ENCODE data around the gene CDH12. TPM values are rescaled to one million over a fixed set of nuclear protein-coding genes. Genes with fewer than 3 reads are reported as not detected.

The CDH12 gene
- total RNA-seq, 1 donor from 2014 or later, result 38.3 TPM

- DNase-seq (ENCODE audit: low spot score in 2 of 2), result no peak
- no peak for FAIRE-seq
Observed at GRCh38 chr5:21895766-21896350, 957.3 kb downstream of the CDH12 start.

GRCh38 chr5:21893161-21893560 lies 960.0 kb downstream of the CDH12 start:
- DNase-seq (ENCODE audit: low spot score in 2 of 2) (no peak), FAIRE-seq (no peak)

- FAIRE-seq (no peak), DNase-seq (ENCODE audit: low spot score in 2 of 2) (no peak)
Observed at GRCh38 chr5:21889581-21889980, 963.6 kb downstream of the CDH12 start.

GRCh38 chr5:21882074-21882745 lies 970.9 kb downstream of the CDH12 start:
- no peak for DNase-seq (ENCODE audit: low spot score in 2 of 2)
- no peak for FAIRE-seq

GRCh38 chr5:21880164-21880563 lies 973.0 kb downstream of the CDH12 start:
- DNase-seq (ENCODE audit: low spot score in 2 of 2) (no peak), FAIRE-seq (no peak)

- FAIRE-seq (no peak), DNase-seq (ENCODE audit: low spot score in 2 of 2) (no peak)
Observed at GRCh38 chr5:21862986-21863385, 990.2 kb downstream of the CDH12 start.

GRCh38 chr5:21858441-21858840 lies 994.7 kb downstream of the CDH12 start:
- DNase-seq (ENCODE audit: low spot score in 2 of 2) (no peak), FAIRE-seq (peak; percentile 51)

GRCh38 chr5:21856987-21857386 lies 996.2 kb downstream of the CDH12 start:
- no peak for DNase-seq (ENCODE audit: low spot score in 2 of 2)
- no peak for FAIRE-seq

GRCh38 chr5:21847300-21847699 lies 1005.8 kb downstream of the CDH12 start:
- no peak for FAIRE-seq
- no peak for DNase-seq (ENCODE audit: low spot score in 2 of 2)

- FAIRE-seq (no peak), DNase-seq (ENCODE audit: low spot score in 2 of 2) (no peak)
Observed at GRCh38 chr5:21844960-21845359, 1008.2 kb downstream of the CDH12 start.

- DNase-seq (ENCODE audit: low spot score in 2 of 2) (no peak), FAIRE-seq (no peak)
Observed at GRCh38 chr5:21834863-21835262, 1018.3 kb downstream of the CDH12 start.

GRCh38 chr5:21831145-21831787 lies 1021.9 kb downstream of the CDH12 start:
- no peak for DNase-seq (ENCODE audit: low spot score in 2 of 2)
- FAIRE-seq, result no peak

- FAIRE-seq (no peak), DNase-seq (ENCODE audit: low spot score in 2 of 2) (no peak)
Observed at GRCh38 chr5:21826884-21827283, 1026.3 kb downstream of the CDH12 start.

GRCh38 chr5:21823588-21823987 lies 1029.6 kb downstream of the CDH12 start:
- FAIRE-seq, result no peak
- no peak for DNase-seq (ENCODE audit: low spot score in 2 of 2)

GRCh38 chr5:21823076-21823574 lies 1030.0 kb downstream of the CDH12 start:
- FAIRE-seq (no peak), DNase-seq (ENCODE audit: low spot score in 2 of 2) (no peak)

- FAIRE-seq, result no peak
- no peak for DNase-seq (ENCODE audit: low spot score in 2 of 2)
Observed at GRCh38 chr5:21820527-21820926, 1032.6 kb downstream of the CDH12 start.

- no peak for FAIRE-seq
Observed at GRCh38 chr5:21818370-21818720, 1034.8 kb downstream of the CDH12 start.

GRCh38 chr5:21817668-21818369 lies 1035.3 kb downstream of the CDH12 start:
- no peak for DNase-seq (ENCODE audit: low spot score in 2 of 2)
- no peak for FAIRE-seq

More at GRCh38 chr5:21818370-21818720, 1034.8 kb downstream of the CDH12 start:
- no peak for DNase-seq (ENCODE audit: low spot score in 2 of 2)

- peak; percentile 87 for FAIRE-seq
- no peak for DNase-seq (ENCODE audit: low spot score in 2 of 2)
Observed at GRCh38 chr5:21810737-21811316, 1042.3 kb downstream of the CDH12 start.

GRCh38 chr5:21809611-21810010 lies 1043.5 kb downstream of the CDH12 start:
- no peak for FAIRE-seq
- DNase-seq (ENCODE audit: low spot score in 2 of 2), result no peak

GRCh38 chr5:21807953-21808352 lies 1045.2 kb downstream of the CDH12 start:
- FAIRE-seq, result no peak
- DNase-seq (ENCODE audit: low spot score in 2 of 2), result no peak
